Measurements from ENCODE around the gene ORMDL1.
"Not testable (repeated sequence)": the region's sequence is repeated elsewhere in the genome, so short reads cannot be mapped to it uniquely, and the experiment has no call there.

Gene ORMDL1

GRCh38 chr2:189770590-189771322, 13.4 kb downstream of the ORMDL1 start:
- DNase-seq = no peak

GRCh38 chr2:189763908-189764661, 20.1 kb downstream of the ORMDL1 start:
- no peak for DNase-seq

DNA sequence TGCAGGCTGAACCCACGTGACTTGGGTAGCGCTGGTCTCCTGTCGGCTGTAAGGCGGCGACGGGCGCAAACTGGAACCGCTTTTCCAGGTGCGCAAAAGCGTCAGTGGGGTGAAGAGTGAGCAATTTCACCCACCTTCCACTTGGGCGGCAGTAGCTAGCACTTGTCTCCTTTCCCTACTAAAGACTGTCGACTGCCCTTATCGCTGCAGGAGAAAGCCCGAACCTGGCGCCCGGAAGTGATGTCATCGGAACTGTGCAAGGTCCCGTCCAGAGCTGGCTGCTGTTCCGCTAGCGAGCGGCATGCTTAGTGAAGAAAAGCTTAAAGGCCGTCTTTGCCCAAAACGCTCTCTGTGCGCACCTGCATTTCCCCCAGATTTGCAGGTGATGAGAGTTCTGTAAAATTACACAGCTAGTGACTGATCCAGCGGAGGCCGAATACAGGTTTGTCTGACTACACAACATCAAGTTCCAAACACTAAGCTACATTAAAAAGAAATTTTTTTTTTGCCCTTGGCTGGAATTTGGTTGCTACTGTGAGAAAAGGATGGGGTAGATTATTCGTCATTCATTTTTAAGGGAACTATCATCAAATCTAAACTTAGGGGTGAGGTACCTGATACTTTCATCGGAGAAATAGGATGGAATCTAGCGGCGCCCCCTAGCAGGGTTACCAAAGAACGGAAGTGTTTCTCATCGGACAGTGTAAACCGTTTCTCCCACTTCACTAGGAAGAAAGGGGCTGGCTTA, 21.4 kb downstream of the ORMDL1 start, which contains the start of gene OSGEPL1:
TSS of gene OSGEPL1 (minus strand) at position 242 of the 748 bp plus-strand sequence. CDS start 1,152 bp downstream, outside the sequence.
- peak; percentile 34 for DNase-seq

DNA sequence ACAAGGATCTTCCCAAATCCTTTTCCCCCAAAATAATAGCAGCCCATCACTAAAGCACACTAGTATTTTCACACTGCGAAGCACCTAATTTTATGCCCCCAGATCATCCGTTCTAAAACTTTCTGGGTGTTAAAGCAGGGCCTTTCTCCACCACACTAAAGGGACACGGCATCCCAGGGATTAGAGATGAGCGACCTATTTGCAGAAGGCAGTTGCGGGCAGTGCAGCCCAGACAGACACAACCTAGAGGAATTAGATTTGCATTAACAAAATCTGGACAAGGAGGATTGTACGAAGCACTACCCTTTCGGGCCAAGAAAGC, 21.9 kb downstream of the ORMDL1 start:
- DNase-seq = no peak

DNA sequence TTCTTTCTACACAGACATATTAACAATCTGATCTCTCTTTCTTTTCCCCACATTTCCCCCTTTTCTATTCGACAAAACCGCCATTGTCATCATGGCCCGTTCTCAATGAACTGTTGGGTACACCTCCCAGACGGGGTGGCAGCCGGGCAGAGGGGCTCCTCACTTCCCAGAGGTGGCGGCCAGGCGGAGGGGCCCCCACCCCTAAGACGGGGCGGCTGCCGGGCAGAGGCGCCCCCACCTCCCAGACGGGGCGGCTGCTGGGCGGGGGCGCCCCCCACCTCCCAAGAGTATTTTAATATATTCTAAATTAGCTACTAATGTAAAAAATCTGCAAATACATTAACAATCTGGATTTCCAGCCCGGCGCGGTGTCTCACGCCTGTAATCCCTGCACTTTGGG, 24.0 kb downstream of the ORMDL1 start:
- not testable (repeated sequence) for DNase-seq

DNA sequence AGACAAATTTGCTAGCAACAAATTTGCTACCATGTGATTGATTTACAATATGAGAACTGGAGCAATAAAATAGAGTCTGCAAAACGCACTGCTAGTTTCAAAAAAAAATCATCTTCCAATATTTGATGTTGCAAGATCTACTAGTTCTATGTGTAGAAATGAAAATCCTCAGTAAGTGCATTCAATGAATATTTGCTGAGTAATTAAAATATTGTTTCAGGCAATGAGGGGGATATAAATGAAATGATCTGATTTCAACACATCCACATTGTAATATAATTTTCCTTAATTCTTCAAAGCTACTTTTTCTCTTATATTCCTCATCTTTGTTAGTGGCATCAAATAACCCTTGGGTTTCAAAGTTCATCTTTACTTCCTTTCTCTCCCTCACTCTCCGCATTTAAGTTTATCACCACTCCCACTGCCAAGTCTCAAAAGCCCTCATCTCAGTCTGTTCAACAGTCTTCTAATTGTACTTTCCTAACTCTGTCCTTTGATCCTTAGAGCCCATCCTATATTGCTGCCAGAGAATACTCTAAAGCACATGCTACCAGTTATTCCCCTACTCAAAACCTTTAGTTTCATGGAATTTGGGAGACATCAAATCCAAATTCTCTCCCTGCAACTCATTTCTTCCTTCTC, 27.7 kb downstream of the ORMDL1 start:
- DNase-seq = no peak

DNA sequence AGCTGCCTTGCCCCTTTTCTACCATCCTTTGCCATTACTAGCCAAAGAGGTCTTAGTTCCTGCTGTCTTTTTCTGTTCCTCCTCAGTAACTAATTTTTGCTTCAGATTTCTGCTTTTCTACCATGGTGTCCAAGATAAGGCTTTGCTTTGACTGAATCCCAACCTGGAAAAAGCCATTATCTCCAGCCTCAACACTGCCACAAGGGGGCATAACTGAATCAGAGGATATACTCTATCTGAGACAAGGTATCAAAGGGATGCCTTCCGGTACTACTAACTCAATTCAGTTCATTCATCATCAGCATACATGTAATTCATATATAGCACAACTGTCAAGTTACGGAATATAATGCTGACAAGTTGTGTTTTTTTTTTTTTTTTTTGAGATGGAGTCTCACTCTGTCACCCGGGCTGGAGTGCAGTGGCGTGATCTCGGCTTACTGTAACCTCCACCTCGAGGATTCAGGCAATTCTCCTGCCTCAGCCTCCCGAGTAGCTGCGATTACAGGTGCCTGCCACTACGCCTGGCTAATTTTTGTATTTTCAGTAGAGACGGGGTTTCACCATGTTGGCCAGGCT, 33.0 kb downstream of the ORMDL1 start:
- DNase-seq = no peak

DNA sequence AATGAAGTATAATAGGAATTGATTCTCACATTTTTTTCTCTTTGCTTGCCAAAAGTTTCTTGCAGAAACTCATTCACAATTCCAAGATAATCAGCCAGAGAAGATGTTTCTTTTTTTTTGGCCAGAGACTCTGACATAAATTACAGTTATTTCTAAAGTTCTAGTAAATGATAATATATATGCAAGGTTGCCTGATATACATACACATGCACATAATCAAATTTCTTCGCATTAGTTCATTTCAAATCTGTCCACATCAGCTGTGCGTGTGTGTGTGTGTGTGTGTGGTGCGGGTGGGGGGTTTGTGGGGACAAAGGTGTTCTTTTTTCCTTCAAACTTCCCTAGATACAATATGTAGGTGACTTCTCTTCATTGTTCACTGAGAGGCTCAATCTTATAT, 54.7 kb downstream of the ORMDL1 start:
- no peak for DNase-seq

GRCh38 chr2:189726849-189727248, 57.3 kb downstream of the ORMDL1 start:
- no peak for DNase-seq

- no peak for DNase-seq
These were observed 57.9 kb downstream of the ORMDL1 start for GRCh38 chr2:189726271-189726670.

DNA sequence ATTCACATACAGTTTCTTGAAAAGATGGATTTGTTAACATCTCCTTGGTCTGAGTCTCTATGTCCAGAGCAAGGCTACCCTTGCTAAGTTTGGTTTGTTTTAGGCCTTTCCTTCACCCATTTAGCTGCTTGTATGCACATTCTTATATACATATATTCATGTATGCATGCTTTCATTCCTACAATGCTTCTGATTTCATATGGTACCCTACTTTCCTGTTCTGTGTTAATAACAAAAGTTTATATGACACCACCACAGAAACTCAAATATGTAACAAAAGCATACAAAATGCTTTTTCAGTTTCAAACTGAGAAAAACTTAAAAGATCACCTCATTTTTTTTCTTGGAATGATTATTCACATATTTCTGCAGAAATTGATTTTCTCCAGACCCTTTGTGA, 60.9 kb downstream of the ORMDL1 start:
- DNase-seq = no peak
